NCI-H526 (cell line): ENCODE measurements around the gene DDX1.
"Not testable (repeated sequence)": the region's sequence is repeated elsewhere in the genome, so short reads cannot be mapped to it uniquely, and the experiment has no call there.

Experiments
- DNase-seq, 2 experiments: peaks; one replicate each; lab custom pipeline; 2025; lab: John Stamatoyannopoulos, UW

DDX1 gene

DNA sequence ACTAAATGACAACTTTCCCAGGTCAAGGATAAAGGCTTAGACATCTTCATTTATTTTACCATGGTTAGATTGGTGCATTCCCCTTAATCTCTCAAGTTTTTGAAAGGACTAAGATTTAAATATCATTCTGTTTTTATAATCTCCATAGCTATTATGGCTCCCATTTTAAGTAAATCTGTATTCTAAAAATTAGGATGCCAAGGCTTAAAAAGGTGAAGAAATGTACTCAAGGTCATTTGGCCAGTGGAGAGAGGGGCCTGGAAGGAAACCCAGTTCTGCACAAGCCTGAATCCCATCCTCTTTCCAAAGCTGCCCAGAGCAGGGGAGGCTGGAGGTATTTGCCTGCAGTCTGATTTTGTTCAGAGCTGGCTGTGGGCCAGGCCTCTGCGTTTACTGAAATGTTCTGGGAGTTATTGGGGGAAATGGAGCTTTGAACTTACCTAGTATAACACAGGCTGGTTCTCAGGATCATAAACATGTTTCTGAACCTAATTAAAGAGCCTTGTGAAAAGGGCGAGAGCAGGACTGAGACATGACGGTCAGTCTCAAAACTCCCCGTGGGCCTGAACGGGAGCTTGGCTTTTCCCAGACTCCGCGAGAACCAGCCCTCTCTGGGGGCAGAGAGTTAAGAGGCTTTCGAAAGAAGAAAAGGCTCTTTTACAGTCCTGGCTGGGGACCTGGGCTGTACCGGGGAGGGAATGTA, 85.6 kb downstream of the DDX1 start:
- DNase-seq = peak in 1 of 2 experiments; percentile 95

DNA sequence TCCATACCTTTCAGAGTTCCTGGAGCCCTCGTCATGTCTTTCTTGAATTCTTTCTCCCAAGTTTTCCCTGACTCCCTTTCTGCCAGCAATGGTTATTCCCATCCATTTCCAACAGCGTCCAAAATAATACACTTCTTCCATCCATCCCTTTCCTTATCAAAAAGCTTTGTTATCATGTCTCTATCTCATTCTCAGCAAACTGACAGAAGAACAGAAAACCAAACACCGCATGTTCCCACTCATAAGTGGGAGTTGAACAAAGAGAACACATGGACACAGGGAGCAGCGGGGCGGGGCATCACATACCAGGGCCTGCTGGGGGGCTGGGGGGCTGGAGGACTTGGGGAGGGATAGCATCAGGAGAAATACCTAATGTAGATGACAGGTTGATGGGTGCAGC, 86.7 kb downstream of the DDX1 start:
- DNase-seq = no peak

DNA sequence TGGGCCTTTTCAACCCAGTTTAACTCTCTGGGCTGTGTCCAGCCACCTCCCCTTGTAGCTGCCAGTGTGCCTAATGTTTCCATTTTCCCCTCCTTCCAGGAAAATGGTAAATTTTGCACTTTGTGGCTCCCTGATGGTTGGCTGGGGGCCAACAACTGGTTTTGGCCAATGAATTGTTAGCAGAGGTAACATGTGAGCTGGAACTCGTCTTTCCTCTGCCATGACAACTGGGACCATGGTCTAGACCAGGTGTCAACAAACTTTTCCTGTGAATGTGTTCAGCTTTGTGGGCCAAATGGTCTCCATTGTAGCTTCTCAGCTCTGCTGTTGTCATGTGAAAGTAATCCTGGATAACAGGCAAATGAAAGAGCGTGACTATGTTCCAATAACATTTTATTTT, 87.2 kb downstream of the DDX1 start:
- no peak for DNase-seq

GRCh38 chr2:15679386-15679924, 87.8 kb downstream of the DDX1 start:
- no peak for DNase-seq

DNA sequence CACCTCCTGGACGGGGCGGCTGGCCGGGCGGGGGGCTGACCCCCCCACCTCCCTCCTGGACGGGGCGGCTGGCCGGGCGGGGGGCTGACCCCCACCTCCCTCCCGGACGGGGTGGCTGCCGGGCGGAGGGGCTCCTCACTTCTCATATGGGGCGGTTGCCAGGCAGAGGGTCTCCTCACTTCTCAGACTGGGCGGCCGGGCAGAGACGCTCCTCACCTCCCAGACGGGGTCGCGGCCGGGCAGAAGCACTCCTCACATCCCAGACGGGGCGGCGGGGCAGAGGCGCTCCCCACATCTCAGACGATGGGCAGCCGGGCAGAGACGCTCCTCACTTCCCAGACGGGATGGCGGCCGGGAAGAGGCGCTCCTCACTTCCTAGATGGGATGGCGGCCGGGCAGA, 88.5 kb downstream of the DDX1 start:
- DNase-seq = not testable (repeated sequence)
